Tibial nerve (tissue), 4 donors: ENCODE data around the gene CIT. TPM values are rescaled to one million over a fixed set of nuclear protein-coding genes. Genes with fewer than 3 reads are reported as not detected.

ENCODE experiments used
- DNase-seq, 2 donors: peaks; one replicate each; pipeline ENCODE4 v3.0.0-alpha.2; 2019; ENCODE audit warnings: low spot score in 2 of 2
- H3K27ac ChIP-seq, 4 donors: fragments of 200-600 bp; sonication (generic) in 3 of 4; one replicate each; pipeline ENCODE4 v1.5.1; 2017 to 2019; ENCODE audit warnings: mild to moderate bottlenecking in 1 of 4
- H3K27me3 ChIP-seq, 2 donors: fragments of 200-600 bp; sonication (generic) in 1 of 2; one replicate each; pipeline versions ENCODE4 v1.5.1 to v1.6.0; 2017 to 2019
- H3K36me3 ChIP-seq, 3 donors: fragments of 200-600 bp; sonication (generic); one replicate each; pipeline ENCODE4 v1.5.1; 2018 to 2019
- H3K4me1 ChIP-seq, 4 donors: fragments of 200-600 bp; sonication (generic) in 3 of 4; one replicate each; pipeline ENCODE4 v1.5.1; 2017 to 2019
- H3K4me3 ChIP-seq, 4 donors: fragments of 200-600 bp; sonication (generic) in 3 of 4; one replicate each; pipeline ENCODE4 v1.5.1; 2017 to 2019; ENCODE audit warnings: mild to moderate bottlenecking in 1 of 4, moderate library complexity in 1 of 4
- H3K9me3 ChIP-seq, 4 donors: fragments of 200-600 bp; sonication (generic) in 3 of 4; one replicate each; pipeline ENCODE4 v1.5.1; 2017 to 2019
- EP300 ChIP-seq, 2 donors: sonication (generic); formaldehyde crosslinking; IDR thresholded peaks; one replicate each; pipeline ENCODE4 v1.6.1; 2017; ENCODE audit warnings: antibody characterized with exemption in 2 of 2, mild to moderate bottlenecking in 1 of 2
- POLR2A ChIP-seq, 2 donors: fragments of 450-650 bp; IDR thresholded peaks; one replicate each; pipeline ENCODE4 v1.6.1; 2017; ENCODE audit warnings: antibody characterized with exemption in 2 of 2, mild to moderate bottlenecking in 2 of 2, moderate library complexity in 2 of 2
- WGBS, 2 donors: methylation state at CpG; one replicate each; pipeline ENCODE4 v1.1.5; 2018; 5-methylcytosine and 5-hydroxymethylcytosine counted together
- total RNA-seq, 4 donors: library from RNA; depleted of rRNA; stranded (reverse); fragments of >200 nt; gene quantifications; one replicate each; pipeline ENCODE4 v1.1.0, GENCODE V29; 2016
- TF ChIP-seq, protein P1 (sequence below), 5 experiments: fragments of 200-600 bp in 3 of 5; fragments of 450-650 bp in 2 of 5; sonication (generic) in 3 of 5; IDR thresholded peaks; one replicate each; pipeline ENCODE4 v1.5.1; 2016 to 2019; ENCODE audit warnings: antibody characterized with exemption in 5 of 5, mild to moderate bottlenecking in 3 of 5, moderate library complexity in 2 of 5

CIT gene
- total RNA-seq, 4 donors from 2014 or later = 22.0 to 72.1 (median 40.8) TPM

- H3K4me1 ChIP-seq = no peaks in the 10 kb centered on the region
- H3K27me3 ChIP-seq = no peaks in the 10 kb centered on the region
- H3K4me3 ChIP-seq = no peak overlapping the region
- TF ChIP-seq POLR2A (IDR thresholded peaks at IDR 0.05) (no peak), EP300 (IDR thresholded peaks at IDR 0.05) (no peak)
- TF ChIP-seq, protein P1, sequence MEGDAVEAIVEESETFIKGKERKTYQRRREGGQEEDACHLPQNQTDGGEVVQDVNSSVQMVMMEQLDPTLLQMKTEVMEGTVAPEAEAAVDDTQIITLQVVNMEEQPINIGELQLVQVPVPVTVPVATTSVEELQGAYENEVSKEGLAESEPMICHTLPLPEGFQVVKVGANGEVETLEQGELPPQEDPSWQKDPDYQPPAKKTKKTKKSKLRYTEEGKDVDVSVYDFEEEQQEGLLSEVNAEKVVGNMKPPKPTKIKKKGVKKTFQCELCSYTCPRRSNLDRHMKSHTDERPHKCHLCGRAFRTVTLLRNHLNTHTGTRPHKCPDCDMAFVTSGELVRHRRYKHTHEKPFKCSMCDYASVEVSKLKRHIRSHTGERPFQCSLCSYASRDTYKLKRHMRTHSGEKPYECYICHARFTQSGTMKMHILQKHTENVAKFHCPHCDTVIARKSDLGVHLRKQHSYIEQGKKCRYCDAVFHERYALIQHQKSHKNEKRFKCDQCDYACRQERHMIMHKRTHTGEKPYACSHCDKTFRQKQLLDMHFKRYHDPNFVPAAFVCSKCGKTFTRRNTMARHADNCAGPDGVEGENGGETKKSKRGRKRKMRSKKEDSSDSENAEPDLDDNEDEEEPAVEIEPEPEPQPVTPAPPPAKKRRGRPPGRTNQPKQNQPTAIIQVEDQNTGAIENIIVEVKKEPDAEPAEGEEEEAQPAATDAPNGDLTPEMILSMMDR (IDR thresholded peaks at IDR 0.05) = no peak
- DNase-seq = no peak
- no peak overlapping the region for H3K27ac ChIP-seq
- 96 to 97% methylated on average over 17 of the region's 17 CpGs for WGBS, 2 donors
- no peaks in the 10 kb centered on the region for H3K9me3 ChIP-seq
- peaks cover 0 to 36% (median 0%) of the 10 kb centered on the region in 3 donors for H3K36me3 ChIP-seq
Observed at GRCh38 chr12:119735079-119735478, 142.0 kb downstream of the CIT start.

DNA sequence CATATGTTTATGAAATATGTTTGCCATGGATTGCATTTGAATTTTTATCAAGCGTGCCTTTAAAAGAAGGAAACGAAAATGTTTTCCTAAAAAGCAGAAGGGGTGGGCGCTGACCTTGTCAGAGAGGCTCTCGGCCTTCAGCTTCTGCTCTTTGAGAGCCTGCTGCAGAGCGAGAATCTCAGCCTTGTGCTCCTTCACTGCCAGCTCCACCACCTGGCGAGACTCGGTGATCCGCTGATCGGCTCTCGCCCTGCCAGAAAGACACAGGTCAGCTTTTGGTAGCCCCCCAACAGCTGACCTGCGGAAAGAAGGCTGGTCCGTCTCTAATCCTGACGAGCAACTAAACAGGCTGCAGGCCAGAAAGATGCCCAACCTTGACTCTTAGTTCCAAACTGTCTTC, 146.7 kb downstream of the CIT start:
- H3K4me3 ChIP-seq = no peak overlapping the region
- no peak overlapping the region for H3K27ac ChIP-seq
- H3K36me3 ChIP-seq = peaks cover 0 to 44% (median 0%) of the 10 kb centered on the region in 3 donors
- H3K27me3 ChIP-seq = no peaks in the 10 kb centered on the region
- no peaks in the 10 kb centered on the region for H3K4me1 ChIP-seq
- WGBS, 2 donors = 89 to 94% methylated on average over 13 of the region's 13 CpGs
- no peak for DNase-seq
- TF ChIP-seq EP300 (IDR thresholded peaks at IDR 0.05) = no peak
- TF ChIP-seq, protein P1 (IDR thresholded peaks at IDR 0.05) = no peak
- TF ChIP-seq POLR2A (IDR thresholded peaks at IDR 0.05) = no peak
- no peaks in the 10 kb centered on the region for H3K9me3 ChIP-seq

DNA sequence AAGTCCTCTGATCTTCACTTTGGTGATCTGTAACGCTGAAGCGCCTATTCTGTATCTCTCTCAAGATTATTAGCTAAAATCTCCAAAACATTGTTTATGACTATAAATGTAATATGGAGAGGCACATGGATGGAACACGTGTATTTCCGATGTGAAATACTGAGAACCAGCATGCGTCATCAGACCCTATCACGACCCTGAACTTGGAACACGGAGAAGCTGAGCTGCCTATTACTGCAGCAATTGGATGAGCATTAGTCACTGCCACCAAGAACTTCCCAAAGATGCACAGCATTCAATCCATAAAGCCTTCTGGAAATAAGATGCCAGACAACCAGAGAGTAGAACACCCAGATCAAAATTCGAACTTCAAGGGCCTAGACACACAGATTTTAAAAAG, 147.2 kb downstream of the CIT start:
- no peaks in the 10 kb centered on the region for H3K27me3 ChIP-seq
- H3K36me3 ChIP-seq = peaks cover 0 to 39% (median 0%) of the 10 kb centered on the region in 3 donors
- H3K9me3 ChIP-seq = no peaks in the 10 kb centered on the region
- no peak overlapping the region for H3K4me3 ChIP-seq
- no peaks in the 10 kb centered on the region for H3K4me1 ChIP-seq
- 92 to 96% methylated on average over 8 of the region's 8 CpGs for WGBS, 2 donors
- DNase-seq = no peak
- no peak overlapping the region for H3K27ac ChIP-seq
- TF ChIP-seq POLR2A (IDR thresholded peaks at IDR 0.05) = no peak

GRCh38 chr12:119728444-119728745, 148.7 kb downstream of the CIT start:
- no peak for DNase-seq
- Histone ChIP-seq H3K27ac (no peak overlapping the region), H3K27me3 (no peaks in the 10 kb centered on the region), H3K4me1 (no peaks in the 10 kb centered on the region), H3K9me3 (no peaks in the 10 kb centered on the region), H3K4me3 (no peak overlapping the region), H3K36me3 (peaks cover 0 to 25% (median 0%) of the 10 kb centered on the region in 3 donors)
- WGBS, 2 donors = 73% methylated on average over 6 of the region's 6 CpGs
- TF ChIP-seq, protein P1 (IDR thresholded peaks at IDR 0.05) = no peak
- TF ChIP-seq EP300 (IDR thresholded peaks at IDR 0.05) = no peak
- TF ChIP-seq POLR2A (IDR thresholded peaks at IDR 0.05) = no peak

GRCh38 chr12:119727600-119728443, 149.3 kb downstream of the CIT start:
- Histone ChIP-seq H3K27ac (no peak overlapping the region), H3K9me3 (no peaks in the 10 kb centered on the region)
- WGBS, 2 donors = 88 to 100% methylated on average over 3 of the region's 3 CpGs

More at GRCh38 chr12:119727600-119728443, 149.3 kb downstream of the CIT start:
- no peak for DNase-seq
- Histone ChIP-seq H3K36me3 (peaks cover 0 to 19% (median 0%) of the 10 kb centered on the region in 3 donors), H3K27me3 (no peaks in the 10 kb centered on the region), H3K4me1 (no peaks in the 10 kb centered on the region), H3K4me3 (no peak overlapping the region)
- TF ChIP-seq EP300 (IDR thresholded peaks at IDR 0.05) (no peak), POLR2A (IDR thresholded peaks at IDR 0.05) (no peak)
- TF ChIP-seq, protein P1 (IDR thresholded peaks at IDR 0.05) = no peak
